DMS 273 treated with DMSO at 0.1 percent for 48 hours (cell line): Measurements from ENCODE around the gene SLC9A9.
"Not testable (repeated sequence)": the region's sequence is repeated elsewhere in the genome, so short reads cannot be mapped to it uniquely, and the experiment has no call there.

Experiments used
- DNase-seq: peaks from one replicate; lab custom pipeline; 2025; lab: John Stamatoyannopoulos, UW

SLC9A9 gene

GRCh38 chr3:143551761-143552160, 296.5 kb downstream of the SLC9A9 start:
- no peak for DNase-seq

- no peak for DNase-seq
Observed at GRCh38 chr3:143548861-143549497, 299.3 kb downstream of the SLC9A9 start.

GRCh38 chr3:143548393-143548792, 299.9 kb downstream of the SLC9A9 start:
- no peak for DNase-seq

- no peak for DNase-seq
Observed at GRCh38 chr3:143538577-143538981, 309.7 kb downstream of the SLC9A9 start.

GRCh38 chr3:143538061-143538460, 310.2 kb downstream of the SLC9A9 start:
- DNase-seq, result no peak

- DNase-seq, result peak; percentile 88
Observed at GRCh38 chr3:143536817-143537535, 311.3 kb downstream of the SLC9A9 start.

GRCh38 chr3:143535994-143536784, 312.1 kb downstream of the SLC9A9 start:
- no peak for DNase-seq

- DNase-seq, result no peak
Observed at GRCh38 chr3:143533391-143533790, 314.9 kb downstream of the SLC9A9 start.

- no peak for DNase-seq
Observed at GRCh38 chr3:143532091-143532490, 316.2 kb downstream of the SLC9A9 start.

GRCh38 chr3:143531101-143531500, 317.2 kb downstream of the SLC9A9 start:
- DNase-seq, result no peak

GRCh38 chr3:143529798-143530197, 318.5 kb downstream of the SLC9A9 start:
- DNase-seq, result no peak

GRCh38 chr3:143529018-143529478, 319.2 kb downstream of the SLC9A9 start:
- no peak for DNase-seq

- DNase-seq, result no peak
Observed at GRCh38 chr3:143526011-143526545, 322.2 kb downstream of the SLC9A9 start.

- DNase-seq, result no peak
Observed at GRCh38 chr3:143525408-143525807, 322.9 kb downstream of the SLC9A9 start.

- DNase-seq, result no peak
Observed at GRCh38 chr3:143521803-143522202, 326.5 kb downstream of the SLC9A9 start.

- not testable (repeated sequence) for DNase-seq
Observed at GRCh38 chr3:143517131-143517530, 331.1 kb downstream of the SLC9A9 start.

- DNase-seq, result no peak
Observed at GRCh38 chr3:143514874-143515273, 333.4 kb downstream of the SLC9A9 start.

GRCh38 chr3:143514109-143514508, 334.2 kb downstream of the SLC9A9 start:
- DNase-seq, result no peak

GRCh38 chr3:143511174-143511879, 336.9 kb downstream of the SLC9A9 start:
- no peak for DNase-seq

GRCh38 chr3:143510601-143511000, 337.7 kb downstream of the SLC9A9 start:
- DNase-seq, result no peak

- no peak for DNase-seq
Observed at GRCh38 chr3:143507735-143508580, 340.3 kb downstream of the SLC9A9 start.
